K562 (cell line): Measurements from ENCODE around the gene MUCL3. TPM values are rescaled to one million over a fixed set of nuclear protein-coding genes. Genes with fewer than 3 reads are reported as not detected.

Source experiments
- CREM ChIP-seq: IDR thresholded peaks from 2 replicates; pipeline ENCODE4 v1.6.1; 2014; ENCODE audit warnings: antibody characterized with exemption, low read depth
- DPF2 ChIP-seq: fragments of 450-650 bp; IDR thresholded peaks from 2 replicates; pipeline ENCODE4 v1.6.1; 2016
- ERF ChIP-seq: fragments of 450-650 bp; formaldehyde crosslinking; IDR thresholded peaks from 2 replicates; pipeline ENCODE4 v1.4.0; 2020; ENCODE audit warnings: mild to moderate bottlenecking, mixed read lengths
- ETS1 ChIP-seq: conservative IDR thresholded peaks from 2 replicates; pipeline ENCODE4 v1.6.1; 2011; ENCODE audit warnings: low read depth, mild to moderate bottlenecking, low read length; ENCODE audit not compliant: control insufficient read depth
- ID3 ChIP-seq, 2 experiments: fragments of 250-450 bp in 1 of 2; fragments of 450-650 bp in 1 of 2; sonication (Bioruptor Pico) in 1 of 2; IDR thresholded peaks; 2 replicates each; pipeline versions ENCODE4 v1.6.1 to v1.8.0; 2016 to 2021; ENCODE audit warnings: mild to moderate bottlenecking in 2 of 2, moderate library complexity in 2 of 2, missing compliant biosample characterization in 1 of 2, missing genetic modification characterization in 1 of 2
- IRF1 ChIP-seq: sonication (generic); formaldehyde crosslinking; IDR thresholded peaks from 2 replicates; pipeline ENCODE4 v1.8.0; 2022; ENCODE audit warnings: missing genetic modification reagents, mild to moderate bottlenecking, borderline replicate concordance
- KAT2B ChIP-seq: IDR thresholded peaks from one replicate; pipeline ENCODE4 v1.6.1; 2012; ENCODE audit warnings: low read depth, mild to moderate bottlenecking, control low read depth, inconsistent platforms, low read length, moderate library complexity
- NFIC ChIP-seq: fragments of 450-650 bp; IDR thresholded peaks from 2 replicates; pipeline ENCODE4 v1.6.1; 2017; ENCODE audit warnings: mild to moderate bottlenecking, inconsistent platforms
- PHF20 ChIP-seq: fragments of 450-650 bp; IDR thresholded peaks from 2 replicates; pipeline ENCODE4 v1.6.1; 2018; ENCODE audit not compliant: partially characterized antibody
- ZNF318 ChIP-seq, 2 experiments: fragments of 450-650 bp; IDR thresholded peaks; 2 replicates each; pipeline ENCODE4 v1.6.1; 2016; ENCODE audit warnings: mild to moderate bottlenecking in 2 of 2, borderline replicate concordance in 1 of 2, low read depth in 1 of 2, moderate library complexity in 1 of 2
- polyA plus RNA-seq, 8 experiments: library from polyadenylated mRNA; depleted of rRNA in 4 of 8; stranded (reverse) in 5 of 8; unstranded in 3 of 8; fragments of >200 nt; fragmentation: Nextera tagmentation in 2 of 8; fragmentation: Illumina TruSeq in 1 of 8; extraction: Ambion mirVana in 2 of 8; extraction: Trizol in 1 of 8; gene quantifications; 2 replicates each; pipeline versions ENCODE4 v1.2.1 to v1.2.3, GENCODE V29; 2011 to 2014; ENCODE audit warnings: inconsistent platforms in 1 of 8, missing spikeins in 1 of 8
- total RNA-seq, 7 experiments: library from RNA; depleted of rRNA in 6 of 7; stranded (reverse); fragments of >200 nt in 6 of 7; fragmentation: Illumina TruSeq in 2 of 7; extraction: Trizol in 2 of 7; gene quantifications; 2 replicates each; pipeline versions ENCODE4 v1.2.1 to v1.2.3, GENCODE V29; 2011 to 2021; ENCODE audit warnings: low replicate concordance in 1 of 7

MUCL3 gene
- total and polyA plus RNA-seq, 9 of the 15 experiments (the other 6 are each of a cell fraction or from before 2014, with no cell fraction given): 0.07 TPM; not detected in 8

GRCh38 chr6:30985490-30985889 is 44.7 kb downstream of the MUCL3 start (continued):
- no peak for TF ChIP-seq ID3 (CRISPR knock-in tag; IDR thresholded peaks at IDR 0.05)
- no peak for TF ChIP-seq ID3 (tag; IDR thresholded peaks at IDR 0.05)
- TF ChIP-seq ETS1: no peak
- no peak for TF ChIP-seq IRF1 (CRISPR knock-in tag)
- TF ChIP-seq DPF2: no peak
- TF ChIP-seq ERF (CRISPR knock-in tag): no peak
- no peak for TF ChIP-seq PHF20
- TF ChIP-seq ZNF318 (IDR thresholded peaks at IDR 0.05; ENCODE audit: borderline replicate concordance in 1 of 2, low read depth in 1 of 2): no peak
- no peak for TF ChIP-seq NFIC
- no peak for TF ChIP-seq KAT2B
- no peak for TF ChIP-seq CREM
